Measurements from ENCODE around the gene NDRG3.

- TF ChIP-seq CTCF (conservative IDR thresholded peaks at IDR 0.05) (no peak), EZH2 (IDR thresholded peaks at IDR 0.05; ENCODE audit: low read depth) (no peak)
Observed at GRCh38 chr20:36653456-36653855, 92.4 kb downstream of the NDRG3 start.

Data from PC-9 (cell line).